ENCODE data around the gene CDCP2.

GRCh38 chr1:54115520-54115919 lies 37.3 kb downstream of the CDCP2 start:
- TF ChIP-seq POLR2A (IDR thresholded peaks at IDR 0.05) (no peak), CTCF (IDR thresholded peaks at IDR 0.05) (no peak)

Data from thyroid gland (tissue), 4 donors.